HepG2 (cell line): ENCODE data around the gene ACSL1. TPM values are rescaled to one million over a fixed set of nuclear protein-coding genes. Genes with fewer than 3 reads are reported as not detected.
A peak's percentile ranks its signal among the peaks of the same experiment; 100 is the strongest.

Source experiments
- ATF7-NPFF ChIP-seq: sonication (generic); formaldehyde crosslinking; IDR thresholded peaks from 2 replicates; pipeline ENCODE4 v1.8.1; 2023; ENCODE audit warnings: mild to moderate bottlenecking, low read depth, missing genetic modification reagents, moderate library complexity
- FOXA1 ChIP-seq, 2 experiments: fragments of 450-650 bp in 1 of 2; sonication (generic) in 1 of 2; formaldehyde crosslinking in 1 of 2; IDR thresholded peaks; 2 replicates each; pipeline versions ENCODE4 v1.4.0 to v1.6.1; 2016 to 2020; ENCODE audit warnings: missing genetic modification reagents in 1 of 2
- FOXM1 ChIP-seq: sonication (generic); formaldehyde crosslinking; IDR thresholded peaks from 2 replicates; pipeline ENCODE4 v1.5.0; 2020; ENCODE audit warnings: missing genetic modification reagents
- GFI1 ChIP-seq: sonication (generic); formaldehyde crosslinking; IDR thresholded peaks from 2 replicates; pipeline ENCODE4 v1.5.0; 2020; ENCODE audit warnings: missing genetic modification reagents, mild to moderate bottlenecking, borderline replicate concordance
- HOXA9 ChIP-seq: sonication (generic); formaldehyde crosslinking; IDR thresholded peaks from 2 replicates; pipeline ENCODE4 v1.8.1; 2022; ENCODE audit warnings: missing genetic modification reagents, mild to moderate bottlenecking, moderate library complexity, borderline replicate concordance
- KAT2B ChIP-seq: fragments of 150-350 bp; IDR thresholded peaks from 2 replicates; pipeline ENCODE4 v1.6.1; 2014; ENCODE audit warnings: low read depth, low read length, borderline replicate concordance
- KDM1A ChIP-seq: IDR thresholded peaks from 2 replicates; pipeline ENCODE4 v1.6.1; 2016; ENCODE audit warnings: missing compliant biosample characterization
- MAFF ChIP-seq: IDR thresholded peaks from 2 replicates; pipeline ENCODE4 v1.6.1; 2011; ENCODE audit warnings: low read depth, low read length, improper control_type of control experiment
- MTF2 ChIP-seq: sonication (generic); formaldehyde crosslinking; IDR thresholded peaks from 2 replicates; pipeline ENCODE4 v1.5.0; 2020; ENCODE audit warnings: missing genetic modification reagents, borderline replicate concordance
- NCOR1 ChIP-seq: fragments of 200-600 bp; sonication (generic); IDR thresholded peaks from 2 replicates; pipeline ENCODE4 v1.7.0; 2017; ENCODE audit warnings: antibody characterized with exemption, low read length, borderline replicate concordance
- NFAT5 ChIP-seq: sonication (generic); formaldehyde crosslinking; IDR thresholded peaks from 2 replicates; pipeline ENCODE4 v1.4.0; 2020; ENCODE audit warnings: missing genetic modification reagents
- PHF20 ChIP-seq: sonication (generic); formaldehyde crosslinking; IDR thresholded peaks from 2 replicates; pipeline ENCODE4 v1.5.0; 2020; ENCODE audit warnings: mild to moderate bottlenecking, missing genetic modification reagents
- RFX5 ChIP-seq: IDR thresholded peaks from 2 replicates; pipeline ENCODE4 v1.6.1; 2011; ENCODE audit warnings: low read depth, low read length, improper control_type of control experiment
- SP4 ChIP-seq: sonication (generic); formaldehyde crosslinking; IDR thresholded peaks from 2 replicates; pipeline ENCODE4 v1.8.1; 2023; ENCODE audit warnings: mild to moderate bottlenecking, missing genetic modification reagents
- SP5 ChIP-seq: IDR thresholded peaks from 2 replicates; pipeline ENCODE4 v1.6.1; 2016; ENCODE audit warnings: low read depth, borderline replicate concordance
- SRSF1 ChIP-seq: fragments of 200-400 bp; formaldehyde crosslinking; optimal IDR thresholded peaks from 2 replicates; pipeline ENCODE3; 2017; ENCODE audit warnings: mild to moderate bottlenecking, low read depth, low read length, moderate library complexity
- ZBTB8A ChIP-seq: sonication (generic); formaldehyde crosslinking; IDR thresholded peaks from 2 replicates; pipeline ENCODE4 v1.4.0; 2020; ENCODE audit warnings: mild to moderate bottlenecking, low read depth, missing genetic modification reagents, borderline replicate concordance
- ZGPAT ChIP-seq: IDR thresholded peaks from 2 replicates; pipeline ENCODE4 v1.6.1; 2016; ENCODE audit warnings: mild to moderate bottlenecking
- ZNF317 ChIP-seq: sonication (generic); formaldehyde crosslinking; IDR thresholded peaks from 2 replicates; pipeline ENCODE4 v1.5.0; 2020; ENCODE audit warnings: mild to moderate bottlenecking, missing genetic modification reagents
- ZNF543 ChIP-seq: sonication (generic); formaldehyde crosslinking; IDR thresholded peaks from 2 replicates; pipeline ENCODE4 v1.4.0; 2020; ENCODE audit warnings: mild to moderate bottlenecking, missing genetic modification reagents
- ZNF879 ChIP-seq: sonication (generic); formaldehyde crosslinking; IDR thresholded peaks from 2 replicates; pipeline ENCODE4 v1.8.1; 2023; ENCODE audit warnings: missing genetic modification reagents
- polyA plus RNA-seq, 8 experiments: library from polyadenylated mRNA; depleted of rRNA in 3 of 8; stranded (reverse) in 7 of 8; unstranded in 1 of 8; fragments of >200 nt; fragmentation: Illumina TruSeq in 4 of 8; extraction: Trizol in 4 of 8; gene quantifications; 2 replicates each; pipeline versions ENCODE4 v1.2.1 to v1.2.3, GENCODE V29; 2011 to 2016; ENCODE audit warnings: low read depth in 4 of 8, missing spikeins in 1 of 8, mixed read lengths in 1 of 8; ENCODE audit not compliant: insufficient read depth in 1 of 8
- total RNA-seq, 5 experiments: library from RNA; depleted of rRNA; stranded (reverse); fragments of >200 nt; fragmentation: Illumina TruSeq; extraction: Trizol; gene quantifications; 2 replicates each; pipeline ENCODE4 v1.2.3, GENCODE V29; 2016; ENCODE audit warnings: low read depth in 1 of 5

Gene ACSL1
- total and polyA plus RNA-seq, 2 of the 13 experiments (the other 11 are each of a cell fraction or from before 2014, with no cell fraction given) = 10.0 to 29.8 TPM

GRCh38 chr4:184838249-184839074 is 12.7 kb upstream of the ACSL1 start (continued):
- TF ChIP-seq NFAT5 (no peak), NCOR1 (peak; percentile 46; the same call in 1 of the 2 replicates), MAFF (no peak), HOXA9 (CRISPR knock-in tag) (peak; percentile 75; the same call in 1 of the 2 replicates), ZNF317 (CRISPR knock-in tag) (no peak), ZGPAT (peak; percentile 94), KDM1A (CRISPR knock-in tag) (peak; percentile 5; the same call in 1 of the 2 replicates), ZBTB8A (no peak), ZNF543 (peak; percentile 35; the same call in 1 of the 2 replicates), FOXM1 (CRISPR knock-in tag) (no peak), RFX5 (no peak; the same call in 1 of the 2 replicates), FOXA1 (IDR thresholded peaks at IDR 0.05) (no peak; the same call in none of the 2 replicates), FOXA1 (CRISPR knock-in tag; IDR thresholded peaks at IDR 0.05) (peak; percentile 94), KAT2B (no peak), PHF20 (no peak), SP4 (CRISPR knock-in tag) (no peak), GFI1 (CRISPR knock-in tag) (peak; percentile 84), MTF2 (no peak), ATF7-NPFF (CRISPR knock-in tag) (no peak), SP5 (CRISPR knock-in tag) (peak; percentile 99), ZNF879 (no peak), SRSF1 (no peak)
